Gastroesophageal sphincter (tissue), 4 donors: Measurements from ENCODE around the gene NBAS. TPM values are rescaled to one million over a fixed set of nuclear protein-coding genes. Genes with fewer than 3 reads are reported as not detected.

Experiments used
- ATAC-seq: fragments of 150-250 bp; one replicate; pipeline ENCODE4 v1.9.1; 2016; ENCODE audit warnings: mild to moderate bottlenecking, moderate library complexity
- H3K27ac ChIP-seq, 4 donors: fragments of 200-600 bp; sonication (generic) in 3 of 4; 1 replicate in 3 of 4; 2 replicates in 1 of 4; pipeline ENCODE4 v1.5.1; 2016 to 2019
- H3K27me3 ChIP-seq: fragments of 200-600 bp; sonication (generic); one replicate; pipeline ENCODE4 v1.5.1; 2019
- H3K36me3 ChIP-seq, 2 donors: fragments of 200-600 bp; sonication (generic); one replicate each; pipeline ENCODE4 v1.5.1; 2019; ENCODE audit warnings: control low read depth in 1 of 2
- H3K4me1 ChIP-seq, 3 donors: fragments of 200-600 bp; sonication (generic); 1 replicate in 2 of 3; 2 replicates in 1 of 3; pipeline ENCODE4 v1.5.1; 2016 to 2019; ENCODE audit warnings: control low read depth in 2 of 3
- H3K4me3 ChIP-seq, 2 donors: fragments of 200-600 bp; sonication (generic); one replicate each; pipeline ENCODE4 v1.5.1; 2019; ENCODE audit warnings: mild to moderate bottlenecking in 1 of 2, moderate library complexity in 1 of 2
- H3K9me3 ChIP-seq, 3 donors: fragments of 200-600 bp; sonication (generic); one replicate each; pipeline ENCODE4 v1.5.1; 2017 to 2019; ENCODE audit warnings: control low read depth in 2 of 3
- EP300 ChIP-seq: sonication (generic); formaldehyde crosslinking; IDR thresholded peaks from one replicate; pipeline ENCODE4 v1.6.1; 2017; ENCODE audit warnings: antibody characterized with exemption, mild to moderate bottlenecking
- POLR2A ChIP-seq, 2 donors: fragments of 450-650 bp; IDR thresholded peaks; one replicate each; pipeline ENCODE4 v1.6.1; 2017; ENCODE audit warnings: antibody characterized with exemption in 2 of 2, mild to moderate bottlenecking in 2 of 2, moderate library complexity in 1 of 2
- POLR2AphosphoS5 ChIP-seq: sonication (generic); formaldehyde crosslinking; IDR thresholded peaks from one replicate; pipeline ENCODE4 v1.6.1; 2017; ENCODE audit warnings: antibody characterized with exemption
- WGBS, 2 donors: methylation state at CpG; one replicate each; pipeline ENCODE4 v1.1.5; 2018; ENCODE audit warnings: low coverage in 1 of 2; 5-methylcytosine and 5-hydroxymethylcytosine counted together
- total RNA-seq, 4 donors: library from RNA; depleted of rRNA; stranded (reverse); fragments of >200 nt; gene quantifications; one replicate each; pipeline ENCODE4 v1.1.0, GENCODE V29; 2016
- TF ChIP-seq, protein P1 (sequence below), 4 experiments: fragments of 200-600 bp in 2 of 4; fragments of 450-650 bp in 2 of 4; sonication (generic) in 1 of 4; IDR thresholded peaks; one replicate each; pipeline ENCODE4 v1.5.1; 2017 to 2019; ENCODE audit warnings: antibody characterized with exemption in 4 of 4, mild to moderate bottlenecking in 2 of 4, moderate library complexity in 2 of 4

The NBAS gene
- total RNA-seq, 4 donors from 2014 or later, result 34.9 to 50.9 (median 40.4) TPM

DNA sequence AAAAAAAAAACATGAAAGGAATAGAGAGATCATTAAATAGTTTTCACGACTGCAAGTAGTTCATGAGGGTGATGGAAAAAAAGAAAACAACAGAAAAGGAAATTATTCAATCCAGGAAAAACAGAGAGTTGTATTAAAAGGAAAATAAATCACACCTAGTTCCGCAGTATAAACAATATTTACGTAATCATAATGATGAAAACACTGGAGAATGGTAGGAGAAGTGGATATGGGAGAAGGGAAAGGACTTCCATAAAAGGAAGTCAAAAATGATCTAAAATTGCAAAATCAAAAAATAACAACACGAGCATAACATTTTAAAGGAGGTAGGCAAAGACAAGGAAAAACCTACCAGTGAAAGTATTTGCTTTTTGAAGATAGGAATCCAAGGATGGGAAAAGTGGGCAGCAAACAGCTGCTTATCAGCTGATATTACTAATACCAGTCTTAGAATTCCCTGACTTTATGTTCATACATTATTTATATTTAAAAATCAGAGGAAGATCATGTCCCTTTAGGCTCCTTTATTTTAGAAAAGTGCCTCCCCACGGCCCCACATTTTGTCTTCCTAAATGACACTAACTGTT is 160.8 kb downstream of the NBAS start:
- ATAC-seq, result no peak
- H3K36me3 ChIP-seq, result peaks cover 0 to 29% of the 10 kb centered on the region in 2 donors
- H3K4me1 ChIP-seq, result no peaks in the 10 kb centered on the region
- H3K4me3 ChIP-seq, result no peak overlapping the region
- no peaks in the 10 kb centered on the region for H3K9me3 ChIP-seq
- no peak for TF ChIP-seq POLR2AphosphoS5
- TF ChIP-seq POLR2A (IDR thresholded peaks at IDR 0.05), result no peak
- TF ChIP-seq, protein P1, sequence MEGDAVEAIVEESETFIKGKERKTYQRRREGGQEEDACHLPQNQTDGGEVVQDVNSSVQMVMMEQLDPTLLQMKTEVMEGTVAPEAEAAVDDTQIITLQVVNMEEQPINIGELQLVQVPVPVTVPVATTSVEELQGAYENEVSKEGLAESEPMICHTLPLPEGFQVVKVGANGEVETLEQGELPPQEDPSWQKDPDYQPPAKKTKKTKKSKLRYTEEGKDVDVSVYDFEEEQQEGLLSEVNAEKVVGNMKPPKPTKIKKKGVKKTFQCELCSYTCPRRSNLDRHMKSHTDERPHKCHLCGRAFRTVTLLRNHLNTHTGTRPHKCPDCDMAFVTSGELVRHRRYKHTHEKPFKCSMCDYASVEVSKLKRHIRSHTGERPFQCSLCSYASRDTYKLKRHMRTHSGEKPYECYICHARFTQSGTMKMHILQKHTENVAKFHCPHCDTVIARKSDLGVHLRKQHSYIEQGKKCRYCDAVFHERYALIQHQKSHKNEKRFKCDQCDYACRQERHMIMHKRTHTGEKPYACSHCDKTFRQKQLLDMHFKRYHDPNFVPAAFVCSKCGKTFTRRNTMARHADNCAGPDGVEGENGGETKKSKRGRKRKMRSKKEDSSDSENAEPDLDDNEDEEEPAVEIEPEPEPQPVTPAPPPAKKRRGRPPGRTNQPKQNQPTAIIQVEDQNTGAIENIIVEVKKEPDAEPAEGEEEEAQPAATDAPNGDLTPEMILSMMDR (IDR thresholded peaks at IDR 0.05), result no peak
- no peak for TF ChIP-seq EP300
- 91 to 92% methylated on average over 4 to 5 of the region's 5 CpGs for WGBS, 2 donors
- no peaks in the 10 kb centered on the region for H3K27me3 ChIP-seq
- no peak overlapping the region for H3K27ac ChIP-seq

DNA sequence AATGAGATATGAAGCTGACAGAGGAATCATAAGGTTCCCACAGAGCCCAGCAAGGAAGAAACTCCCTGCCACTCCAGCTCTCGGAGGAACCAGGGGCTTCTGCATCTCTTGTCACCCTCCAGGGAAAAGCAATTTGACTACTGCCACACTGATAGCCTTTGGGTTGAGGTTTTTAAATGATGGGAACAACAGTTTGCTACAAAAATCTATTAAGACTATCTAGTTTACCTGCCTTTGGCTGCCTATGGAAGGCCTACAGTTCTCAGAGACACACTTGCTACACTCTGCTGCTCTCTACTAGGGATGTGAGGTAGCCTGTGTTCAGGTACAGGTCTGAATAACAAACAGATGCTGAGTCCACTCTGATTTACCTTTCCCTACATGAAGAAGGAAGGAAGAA is 161.9 kb downstream of the NBAS start:
- no peak overlapping the region for H3K27ac ChIP-seq
- peaks cover 0 to 23% of the 10 kb centered on the region in 2 donors for H3K36me3 ChIP-seq
- no peaks in the 10 kb centered on the region for H3K4me1 ChIP-seq
- no peaks in the 10 kb centered on the region for H3K9me3 ChIP-seq
- no peak for ATAC-seq
- no peak overlapping the region for H3K4me3 ChIP-seq
- TF ChIP-seq, protein P1 (IDR thresholded peaks at IDR 0.05), result no peak
- TF ChIP-seq POLR2AphosphoS5 (no peak), EP300 (no peak), POLR2A (IDR thresholded peaks at IDR 0.05) (no peak)
- no peaks in the 10 kb centered on the region for H3K27me3 ChIP-seq
- WGBS, 2 donors, result 80% methylated on average over 1 of the region's 1 CpG; no CpG with 5 or more reads in 1 of the 2 donors

DNA sequence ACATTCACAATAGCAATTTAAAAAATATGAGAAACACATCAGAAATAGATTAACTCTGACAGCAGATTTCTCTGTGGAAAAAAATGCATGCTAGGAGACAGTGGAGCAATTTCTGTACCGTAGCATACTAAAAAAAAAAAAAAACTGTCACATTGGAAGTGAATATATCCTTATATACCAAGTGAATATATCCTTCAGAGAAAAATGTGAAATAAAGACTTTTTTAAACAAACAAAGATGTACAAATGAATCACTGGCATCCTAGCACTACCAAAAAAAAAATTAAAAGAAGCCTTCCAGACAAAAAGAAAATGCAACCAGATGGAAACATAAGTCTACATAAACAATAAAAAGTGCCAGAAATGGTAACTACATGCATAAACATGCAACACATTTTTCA is 169.4 kb downstream of the NBAS start:
- Histone ChIP-seq H3K4me3 (no peak overlapping the region), H3K9me3 (peaks cover 0 to 4% (median 0%) of the 10 kb centered on the region in 3 donors), H3K4me1 (no peaks in the 10 kb centered on the region), H3K27me3 (no peaks in the 10 kb centered on the region), H3K27ac (no peak overlapping the region), H3K36me3 (peaks cover 0 to 62% of the 10 kb centered on the region in 2 donors)
- WGBS, 2 donors, result 0 to 70% methylated on average over 1 of the region's 1 CpG
- TF ChIP-seq, protein P1 (IDR thresholded peaks at IDR 0.05), result no peak
- TF ChIP-seq EP300, result no peak
- no peak for ATAC-seq

DNA sequence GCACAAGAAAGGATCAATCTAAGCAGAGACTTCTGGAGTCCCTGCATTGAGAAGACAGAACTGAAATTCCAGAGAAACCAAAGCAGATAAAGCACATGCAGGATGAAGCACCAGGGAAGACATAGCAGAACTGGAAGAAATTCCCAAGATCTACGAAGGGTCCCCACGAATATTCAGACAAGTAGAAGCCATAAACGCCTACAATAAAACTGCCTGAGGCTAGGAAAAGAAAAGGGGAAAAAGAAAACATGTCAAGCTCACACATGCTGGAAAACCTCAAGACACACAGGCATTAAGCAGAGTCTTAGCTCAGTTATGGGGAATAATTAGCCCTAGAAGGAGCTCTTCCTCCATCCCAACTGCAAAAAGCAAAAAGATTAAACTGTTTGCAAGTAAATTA is 171.2 kb downstream of the NBAS start:
- peaks cover 0 to 61% of the 10 kb centered on the region in 2 donors for H3K36me3 ChIP-seq
- 59 to 82% methylated on average over 2 to 3 of the region's 3 CpGs for WGBS, 2 donors
- no peak for ATAC-seq
- no peak overlapping the region for H3K27ac ChIP-seq
- TF ChIP-seq EP300, result no peak
- no peak for TF ChIP-seq POLR2AphosphoS5
- TF ChIP-seq, protein P1 (IDR thresholded peaks at IDR 0.05), result no peak
- TF ChIP-seq POLR2A (IDR thresholded peaks at IDR 0.05), result no peak
- H3K4me1 ChIP-seq, result no peaks in the 10 kb centered on the region
- no peak overlapping the region for H3K4me3 ChIP-seq
- peaks cover 0 to 4% (median 0%) of the 10 kb centered on the region in 3 donors for H3K9me3 ChIP-seq
- H3K27me3 ChIP-seq, result no peaks in the 10 kb centered on the region

DNA sequence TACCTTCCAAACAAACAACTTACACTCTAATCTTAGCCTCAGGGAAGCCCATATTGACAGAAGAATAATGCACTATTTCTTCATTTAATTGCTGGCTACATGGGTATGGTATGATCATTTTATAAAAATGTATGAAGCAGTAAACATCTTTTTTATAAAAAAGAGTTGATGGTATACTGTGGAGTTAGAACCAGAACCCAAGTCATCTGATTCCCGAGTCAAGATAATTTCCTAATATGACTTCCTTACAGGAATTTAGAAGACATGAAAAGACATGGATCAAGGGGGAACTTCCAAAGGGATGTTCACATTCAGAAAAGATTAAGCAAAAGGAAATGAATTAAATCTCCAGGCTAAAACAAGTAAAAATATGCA is 171.8 kb downstream of the NBAS start:
- Histone ChIP-seq H3K27me3 (no peaks in the 10 kb centered on the region), H3K9me3 (peaks cover 0 to 4% (median 0%) of the 10 kb centered on the region in 3 donors), H3K4me3 (no peak overlapping the region), H3K4me1 (no peaks in the 10 kb centered on the region), H3K36me3 (peaks cover 0 to 61% of the 10 kb centered on the region in 2 donors), H3K27ac (no peak overlapping the region)
- ATAC-seq, result no peak
- WGBS, 2 donors, result 75% methylated on average over 1 of the region's 1 CpG; no CpG with 5 or more reads in 1 of the 2 donors
- TF ChIP-seq POLR2A (IDR thresholded peaks at IDR 0.05), result no peak
- TF ChIP-seq POLR2AphosphoS5, result no peak
- TF ChIP-seq EP300, result no peak
- TF ChIP-seq, protein P1 (IDR thresholded peaks at IDR 0.05), result no peak
